Stimulated activated CD8-positive, alpha-beta memory T cell treated with anti-CD3 and anti-CD28 coated beads, Interleukin-7, amount 100 ng/mL, for 4 hours (primary cell): ENCODE measurements around the gene CUEDC1.
"Not testable (repeated sequence)": the region's sequence is repeated elsewhere in the genome, so short reads cannot be mapped to it uniquely, and the experiment has no call there.

Experiments used
- DNase-seq, 2 donors: peaks; one replicate each; pipeline ENCODE4 v3.0.0-alpha.2; 2020; ENCODE audit warnings: low read depth in 2 of 2

Gene CUEDC1

GRCh38 chr17:57861790-57862693 lies 93.2 kb downstream of the CUEDC1 start:
- no peak for DNase-seq

- DNase-seq = no peak
These were observed 94.0 kb downstream of the CUEDC1 start for GRCh38 chr17:57861000-57861789.

- DNase-seq = no peak
These were observed 94.7 kb downstream of the CUEDC1 start for GRCh38 chr17:57860414-57860999.

- DNase-seq = no peak
These were observed 95.4 kb downstream of the CUEDC1 start for GRCh38 chr17:57859601-57860413.

- DNase-seq = no peak
These were observed 96.4 kb downstream of the CUEDC1 start for GRCh38 chr17:57858838-57859237.

GRCh38 chr17:57856792-57857620 lies 98.2 kb downstream of the CUEDC1 start:
- no peak for DNase-seq

GRCh38 chr17:57855391-57856035 lies 99.7 kb downstream of the CUEDC1 start:
- DNase-seq = no peak

- no peak for DNase-seq
These were observed 101.5 kb downstream of the CUEDC1 start for GRCh38 chr17:57853695-57854094.

GRCh38 chr17:57852955-57853328 lies 102.3 kb downstream of the CUEDC1 start:
- no peak for DNase-seq

- no peak for DNase-seq
These were observed 102.9 kb downstream of the CUEDC1 start for GRCh38 chr17:57852092-57852954.

GRCh38 chr17:57849874-57850754 lies 105.1 kb downstream of the CUEDC1 start, which contains the start of gene MRPS23:
Gene MRPS23 (minus strand): TSS chr17:57850044. CDS start chr17:57850010, 34 bp downstream.
- peak; percentile 93 to 95 for DNase-seq

GRCh38 chr17:57849163-57849873 lies 105.9 kb downstream of the CUEDC1 start:
- DNase-seq = no peak

GRCh38 chr17:57846056-57846945 lies 108.9 kb downstream of the CUEDC1 start:
- not testable (repeated sequence) for DNase-seq

GRCh38 chr17:57842280-57842679 lies 112.9 kb downstream of the CUEDC1 start:
- DNase-seq = no peak

GRCh38 chr17:57839571-57839923 lies 115.7 kb downstream of the CUEDC1 start:
- DNase-seq = no peak

- no peak for DNase-seq
These were observed 116.2 kb downstream of the CUEDC1 start for GRCh38 chr17:57838857-57839570.
